GM12865 (cell line): ENCODE data around the gene PRG3.

Source experiments
- DNase-seq: peaks from one replicate; pipeline ENCODE4 v3.0.0; 2010; ENCODE audit warnings: low read depth
- H3K4me3 ChIP-seq: 2 replicates; pipeline ENCODE4 v1.5.1; 2011; ENCODE audit warnings: mild to moderate bottlenecking, low read depth, low read length, control low read depth
- TF ChIP-seq, protein P1 (sequence below): IDR thresholded peaks from 2 replicates; pipeline ENCODE4 v1.5.1; 2011; ENCODE audit warnings: low read length, control low read depth, low read depth, inconsistent platforms; ENCODE audit not compliant: insufficient read depth; ENCODE audit errors: missing control alignments

The PRG3 gene

DNA sequence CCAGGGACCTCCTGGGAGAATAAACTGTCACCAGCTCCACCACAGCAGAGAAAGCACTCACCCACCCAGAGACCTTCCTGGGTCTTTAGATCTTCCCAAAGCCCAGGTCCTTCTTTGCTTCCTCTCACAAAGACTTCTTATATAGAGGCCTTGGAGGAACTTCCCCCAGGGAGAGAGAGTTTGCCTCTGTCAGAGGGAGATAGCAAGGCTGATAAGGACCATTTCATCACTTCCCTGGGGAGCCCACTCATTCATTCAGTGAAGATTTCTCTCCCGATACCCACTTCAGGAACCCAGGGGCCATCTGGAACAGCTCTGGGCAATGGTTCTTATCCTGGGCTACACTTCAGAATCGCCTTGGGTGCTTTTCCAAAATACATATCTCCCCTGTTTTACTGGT is 9.6 kb upstream of the PRG3 start, which contains the start of gene PRG2:
Gene PRG2, minus strand, starts transcription at position 116 of the 400 bp plus-strand sequence. CDS start 706 bp downstream, outside the sequence.
- DNase-seq = no peak
- TF ChIP-seq, protein P1, sequence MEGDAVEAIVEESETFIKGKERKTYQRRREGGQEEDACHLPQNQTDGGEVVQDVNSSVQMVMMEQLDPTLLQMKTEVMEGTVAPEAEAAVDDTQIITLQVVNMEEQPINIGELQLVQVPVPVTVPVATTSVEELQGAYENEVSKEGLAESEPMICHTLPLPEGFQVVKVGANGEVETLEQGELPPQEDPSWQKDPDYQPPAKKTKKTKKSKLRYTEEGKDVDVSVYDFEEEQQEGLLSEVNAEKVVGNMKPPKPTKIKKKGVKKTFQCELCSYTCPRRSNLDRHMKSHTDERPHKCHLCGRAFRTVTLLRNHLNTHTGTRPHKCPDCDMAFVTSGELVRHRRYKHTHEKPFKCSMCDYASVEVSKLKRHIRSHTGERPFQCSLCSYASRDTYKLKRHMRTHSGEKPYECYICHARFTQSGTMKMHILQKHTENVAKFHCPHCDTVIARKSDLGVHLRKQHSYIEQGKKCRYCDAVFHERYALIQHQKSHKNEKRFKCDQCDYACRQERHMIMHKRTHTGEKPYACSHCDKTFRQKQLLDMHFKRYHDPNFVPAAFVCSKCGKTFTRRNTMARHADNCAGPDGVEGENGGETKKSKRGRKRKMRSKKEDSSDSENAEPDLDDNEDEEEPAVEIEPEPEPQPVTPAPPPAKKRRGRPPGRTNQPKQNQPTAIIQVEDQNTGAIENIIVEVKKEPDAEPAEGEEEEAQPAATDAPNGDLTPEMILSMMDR = no peak
- no peak within 1 kb of the TSS for H3K4me3 ChIP-seq

GRCh38 chr11:57387289-57388030 is 6.5 kb upstream of the PRG3 start:
- TF ChIP-seq, protein P1 = no peak
- no peak overlapping the region for H3K4me3 ChIP-seq
- no peak for DNase-seq

- no peak for DNase-seq
- no peak overlapping the region for H3K4me3 ChIP-seq
- TF ChIP-seq, protein P1 = no peak
These were observed 5.4 kb upstream of the PRG3 start for GRCh38 chr11:57386178-57386940.

GRCh38 chr11:57379732-57380131 is 1.2 kb downstream of the PRG3 start:
- no peak for DNase-seq
- TF ChIP-seq, protein P1 = no peak

GRCh38 chr11:57378186-57378585 is 2.8 kb downstream of the PRG3 start:
- no peak for DNase-seq
- no peak overlapping the region for H3K4me3 ChIP-seq
- TF ChIP-seq, protein P1 = no peak

More at GRCh38 chr11:57379732-57380131, 1.2 kb downstream of the PRG3 start:
- H3K4me3 ChIP-seq = no peak overlapping the region

DNA sequence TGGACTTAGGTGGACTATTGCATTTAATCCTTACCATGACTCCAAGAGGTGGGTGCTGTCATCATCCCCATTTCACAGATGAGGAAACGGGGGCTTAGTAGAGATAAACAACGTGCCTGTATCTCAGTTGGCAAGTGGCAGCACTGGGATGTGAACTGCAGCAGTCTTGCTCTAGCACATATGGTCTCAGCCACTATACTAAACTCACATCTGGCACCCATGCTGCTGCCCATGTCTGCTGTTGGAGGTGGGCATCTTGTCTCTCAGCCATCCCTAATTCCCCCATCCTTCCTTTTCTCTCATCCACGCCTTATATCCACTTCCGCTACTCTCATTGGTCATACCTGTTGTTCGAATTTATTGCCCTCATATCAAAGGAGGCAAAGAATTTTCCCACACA is 3.8 kb downstream of the PRG3 start:
- TF ChIP-seq, protein P1 = no peak
- no peak overlapping the region for H3K4me3 ChIP-seq
- DNase-seq = no peak
